ENCODE results near the gene LSM2.
"Not testable (repeated sequence)": the region's sequence is repeated elsewhere in the genome, so short reads cannot be mapped to it uniquely, and the experiment has no call there.

The LSM2 gene

DNA sequence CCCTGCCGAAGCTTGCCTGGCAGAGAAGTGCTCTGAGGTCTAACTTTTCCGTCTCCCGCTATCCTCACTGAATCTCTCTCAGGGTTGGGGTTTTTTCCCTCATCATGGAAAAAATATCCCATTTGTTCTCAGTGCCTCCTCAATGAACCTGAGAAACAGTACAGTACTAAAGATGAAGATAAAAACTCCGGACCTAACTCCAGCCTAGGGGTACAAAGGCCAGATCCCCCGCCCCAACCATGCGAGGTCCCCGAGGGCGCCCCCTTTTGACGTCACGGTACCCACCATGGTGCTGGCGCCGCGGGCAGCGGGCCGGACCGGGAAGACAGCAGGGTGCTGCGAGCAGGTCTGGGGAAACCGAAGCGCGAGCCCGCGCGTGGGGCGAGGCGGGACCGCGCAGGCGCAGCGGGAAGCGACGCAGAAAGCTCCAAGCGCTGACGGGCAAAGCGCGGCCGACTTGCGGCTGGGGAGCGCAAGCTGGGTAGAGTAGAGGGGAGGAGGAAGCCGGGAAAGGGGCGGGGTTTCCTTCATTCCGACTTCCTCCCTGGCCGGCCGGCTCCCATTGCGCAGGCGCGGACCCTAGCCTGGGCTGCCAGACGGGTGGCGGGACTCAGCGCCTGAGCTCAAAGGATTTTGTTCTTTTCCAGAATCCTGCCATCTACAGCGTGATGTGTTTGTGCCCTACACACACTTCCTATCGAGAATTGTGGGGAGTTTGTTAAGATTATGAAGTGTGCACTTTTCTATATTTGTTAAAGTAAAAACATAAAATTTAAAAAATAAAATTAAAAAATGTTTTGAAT, at the start of gene LSM2:
Gene LSM2 (minus strand): TSS at position 497 of the 803 bp plus-strand sequence. CDS start 209 bp downstream, at position 288.
- DNase-seq = peak; percentile 78 to 92

DNA sequence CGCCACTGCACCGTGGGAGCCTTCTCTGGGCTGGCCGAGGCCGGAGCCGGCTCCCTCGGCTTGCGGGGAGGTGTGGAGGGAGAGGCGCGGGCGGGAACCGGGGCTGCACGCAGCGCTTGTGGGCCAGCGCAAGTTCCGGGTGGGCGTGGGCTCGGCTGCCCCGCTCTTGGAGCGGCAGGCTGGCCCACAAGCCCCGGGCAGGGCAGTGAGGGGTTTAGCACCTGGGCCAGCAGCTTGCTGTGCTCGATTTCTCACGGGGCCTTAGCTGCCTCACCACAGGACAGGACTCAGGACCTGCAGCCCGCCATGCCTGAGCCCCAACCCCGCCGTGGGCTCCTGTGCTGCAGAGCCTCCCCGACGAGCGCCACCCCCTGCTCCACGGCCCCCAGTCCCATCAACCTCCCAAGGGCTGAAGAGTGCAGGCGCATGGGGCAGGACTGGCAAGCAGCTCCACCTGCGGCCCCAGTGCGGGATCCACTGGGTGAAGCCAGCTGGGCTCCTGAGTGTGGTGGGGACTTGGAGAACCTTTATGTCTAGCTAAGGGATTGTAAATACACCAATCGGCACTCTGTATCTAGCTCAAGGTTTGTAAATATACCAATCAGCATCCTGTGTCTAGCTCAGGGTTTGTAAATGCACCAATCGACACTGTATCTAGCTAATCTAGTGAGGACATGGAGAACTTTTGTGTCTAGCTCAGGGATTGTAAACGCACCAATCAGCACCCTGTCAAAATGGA, 45.4 kb upstream of the LSM2 start:
- DNase-seq = not testable (repeated sequence)

DNA sequence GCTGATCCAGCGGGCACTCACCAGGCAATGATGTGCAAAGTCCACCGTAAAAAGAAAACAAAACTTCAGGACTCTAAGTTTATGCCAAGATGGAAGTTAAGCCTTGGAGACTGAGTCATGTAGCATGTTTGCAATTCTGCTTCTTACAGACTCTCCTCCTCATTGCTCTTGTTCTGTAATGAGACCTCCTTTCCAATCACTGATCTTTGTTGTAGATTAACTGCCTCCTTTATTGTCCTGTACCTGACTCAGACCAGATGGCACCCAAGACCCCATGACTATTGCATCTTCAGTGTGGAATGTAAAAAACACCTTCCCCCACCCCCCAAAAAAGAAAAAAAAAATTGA, 44.7 kb upstream of the LSM2 start:
- no peak for DNase-seq

- DNase-seq = no peak
These were observed 44.2 kb upstream of the LSM2 start for GRCh38 chr6:31850765-31851484.

DNA sequence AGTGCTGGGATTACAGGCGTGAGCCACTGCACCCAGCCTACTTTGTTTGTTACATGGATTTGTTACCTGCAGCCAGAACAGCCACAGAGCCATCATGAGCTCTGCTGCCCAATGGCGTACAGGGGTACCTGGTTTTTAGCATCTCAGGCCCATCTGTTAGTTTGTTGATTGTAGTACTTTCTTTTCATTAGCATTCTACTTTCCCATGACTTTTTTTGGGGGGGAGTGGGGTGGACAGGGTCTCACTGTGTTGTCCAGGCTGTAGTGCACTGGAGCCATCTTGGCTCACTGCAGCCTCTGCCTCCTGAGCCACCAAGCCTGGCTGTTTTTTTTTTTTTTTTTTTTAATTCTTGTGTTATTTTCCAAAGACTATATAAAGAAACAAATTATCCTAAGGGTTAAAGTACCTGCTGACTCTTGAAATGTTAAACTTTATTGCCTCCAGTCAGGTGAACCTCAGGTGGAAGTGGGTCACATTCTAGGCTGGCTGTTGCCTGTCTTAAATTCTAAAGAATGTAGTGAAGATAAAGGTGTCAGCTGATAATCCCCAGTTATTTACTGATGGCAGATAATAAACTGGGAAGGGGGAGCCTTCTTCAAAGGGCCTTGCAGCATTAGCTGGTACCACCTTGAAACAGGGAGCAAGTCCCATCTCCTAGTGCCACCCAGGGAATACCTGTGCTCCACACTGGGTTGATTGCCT, 40.7 kb upstream of the LSM2 start:
- no peak for DNase-seq

GRCh38 chr6:31844507-31844906, 37.7 kb upstream of the LSM2 start:
- no peak for DNase-seq

DNA sequence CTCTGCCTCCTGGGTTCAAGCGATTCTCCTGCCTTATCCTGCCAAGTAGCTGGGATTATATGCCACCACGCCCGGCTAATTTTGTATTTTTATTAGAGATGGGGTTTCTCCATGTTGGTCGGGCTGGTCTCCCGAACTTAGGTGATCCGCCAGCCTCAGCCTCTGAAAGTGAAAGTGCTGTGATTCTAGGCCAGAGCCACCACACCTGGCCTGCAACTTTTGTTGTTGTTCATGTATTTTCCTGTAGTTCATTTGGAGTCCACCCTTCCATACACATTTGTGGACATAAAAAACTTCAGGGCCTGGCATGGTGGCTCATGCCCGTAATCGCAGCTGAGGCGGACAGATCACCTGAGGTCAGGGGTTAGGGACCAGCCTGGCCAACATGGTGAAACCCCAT, 35.3 kb upstream of the LSM2 start:
- DNase-seq = no peak

DNA sequence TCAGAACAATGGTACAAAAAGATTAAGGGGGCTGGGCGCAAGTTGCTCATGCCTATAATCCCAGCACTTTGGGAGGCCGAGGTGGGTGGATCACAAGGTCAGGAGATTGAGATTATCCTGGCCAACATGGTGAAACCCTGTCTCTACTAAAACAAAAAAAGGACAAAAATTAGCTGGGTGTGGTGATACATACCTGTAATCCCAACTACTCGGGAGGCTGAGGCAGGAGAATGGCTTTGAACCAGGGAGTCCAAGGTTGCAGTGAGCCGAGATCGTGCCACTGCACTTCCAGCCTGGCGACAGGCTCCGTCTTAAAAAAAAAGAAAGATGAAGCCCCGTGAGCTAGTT, 33.0 kb upstream of the LSM2 start:
- not testable (repeated sequence) for DNase-seq

DNA sequence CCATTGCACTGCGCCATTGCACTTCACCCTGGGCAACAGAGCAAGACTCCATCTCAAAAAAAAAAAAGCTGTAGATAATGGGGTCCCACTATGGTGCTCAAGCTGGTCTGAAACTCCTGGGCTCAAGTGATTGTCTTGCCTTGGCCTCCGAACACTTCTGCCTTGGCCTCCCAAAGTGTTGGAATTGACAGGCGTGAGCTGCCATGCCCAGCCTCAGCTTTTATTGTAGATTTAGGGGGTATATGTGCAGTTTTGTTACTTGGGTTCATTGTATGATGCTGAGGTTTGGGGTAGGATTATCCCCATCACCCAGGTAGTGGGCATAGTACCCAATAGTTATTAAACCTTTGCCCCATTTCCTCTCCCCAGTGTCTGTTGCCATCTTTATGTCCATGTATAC, 32.2 kb upstream of the LSM2 start:
- no peak for DNase-seq

DNA sequence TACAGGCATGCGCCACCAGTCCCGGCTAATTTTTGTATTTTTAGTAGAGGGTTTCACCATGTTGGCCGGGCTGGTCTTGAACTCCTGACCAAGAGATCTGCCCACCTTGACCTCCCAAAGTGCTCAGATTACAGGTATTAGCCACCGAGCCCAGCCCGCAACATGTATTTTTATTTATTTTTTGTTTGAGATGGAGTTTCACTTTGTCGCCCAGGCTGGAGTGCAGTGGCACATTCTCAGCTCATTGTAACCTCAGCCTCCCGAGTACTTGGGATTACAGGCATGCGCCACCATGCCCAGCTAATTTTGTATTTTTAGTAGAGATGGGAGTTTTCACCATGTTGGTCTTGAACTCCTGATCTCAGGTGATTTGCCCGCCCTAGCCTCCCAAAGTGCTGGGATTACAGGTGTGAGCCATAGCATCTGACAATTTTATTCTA, 31.4 kb upstream of the LSM2 start:
- DNase-seq = not testable (repeated sequence)

- no peak for DNase-seq
These were observed 30.8 kb upstream of the LSM2 start for GRCh38 chr6:31837369-31838113.

GRCh38 chr6:31836474-31837368, 30.0 kb upstream of the LSM2 start:
- DNase-seq = no peak

- no peak for DNase-seq
These were observed 29.3 kb upstream of the LSM2 start for GRCh38 chr6:31836047-31836473.

DNA sequence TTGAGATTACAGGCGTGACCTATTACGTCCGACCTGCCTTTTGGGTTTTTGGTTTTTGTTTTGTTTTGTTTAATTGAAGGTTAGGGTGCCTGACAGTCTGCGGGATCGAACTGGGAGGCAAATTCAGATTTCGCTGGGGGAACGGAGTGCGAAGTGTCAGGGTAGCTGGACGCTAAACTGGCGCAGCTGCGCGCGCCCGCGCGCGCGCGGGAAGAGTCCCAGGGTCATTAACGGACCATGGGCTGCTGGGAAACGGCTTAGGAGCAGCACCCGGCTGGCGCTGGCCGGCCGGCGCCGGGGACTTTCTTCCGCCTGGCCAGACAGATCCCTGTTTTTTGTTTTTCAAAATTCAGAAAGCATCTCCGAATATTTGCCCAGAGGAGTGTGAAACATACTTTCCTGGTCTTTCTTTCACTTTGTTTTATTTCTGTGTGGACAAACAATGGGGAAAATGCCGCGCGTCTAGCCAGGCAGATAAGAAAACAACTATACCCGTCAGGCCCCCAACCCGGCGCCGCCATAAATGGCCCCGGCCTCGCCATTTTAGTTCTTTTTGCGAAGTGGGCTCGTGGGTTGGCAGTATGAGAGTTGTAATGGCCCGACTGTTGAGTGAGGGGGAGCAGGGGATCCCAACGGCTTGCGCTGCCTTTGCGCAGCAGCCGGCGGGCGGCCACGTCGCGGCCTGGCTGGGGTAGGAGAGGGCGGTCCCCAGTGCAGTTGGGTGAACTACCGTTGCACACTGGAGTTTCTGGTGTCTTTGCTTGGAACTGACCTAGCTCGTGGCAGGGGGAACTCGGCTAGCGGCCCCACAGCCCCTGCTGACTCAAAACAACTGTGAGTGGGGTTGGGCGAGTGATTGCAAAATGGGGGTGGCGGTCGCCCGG, 27.8 kb upstream of the LSM2 start:
- DNase-seq = peak; percentile 80 to 84

- no peak for DNase-seq
These were observed 24.8 kb upstream of the LSM2 start for GRCh38 chr6:31831350-31832215.

- DNase-seq = no peak
These were observed 24.1 kb upstream of the LSM2 start for GRCh38 chr6:31830886-31831335.

DNA sequence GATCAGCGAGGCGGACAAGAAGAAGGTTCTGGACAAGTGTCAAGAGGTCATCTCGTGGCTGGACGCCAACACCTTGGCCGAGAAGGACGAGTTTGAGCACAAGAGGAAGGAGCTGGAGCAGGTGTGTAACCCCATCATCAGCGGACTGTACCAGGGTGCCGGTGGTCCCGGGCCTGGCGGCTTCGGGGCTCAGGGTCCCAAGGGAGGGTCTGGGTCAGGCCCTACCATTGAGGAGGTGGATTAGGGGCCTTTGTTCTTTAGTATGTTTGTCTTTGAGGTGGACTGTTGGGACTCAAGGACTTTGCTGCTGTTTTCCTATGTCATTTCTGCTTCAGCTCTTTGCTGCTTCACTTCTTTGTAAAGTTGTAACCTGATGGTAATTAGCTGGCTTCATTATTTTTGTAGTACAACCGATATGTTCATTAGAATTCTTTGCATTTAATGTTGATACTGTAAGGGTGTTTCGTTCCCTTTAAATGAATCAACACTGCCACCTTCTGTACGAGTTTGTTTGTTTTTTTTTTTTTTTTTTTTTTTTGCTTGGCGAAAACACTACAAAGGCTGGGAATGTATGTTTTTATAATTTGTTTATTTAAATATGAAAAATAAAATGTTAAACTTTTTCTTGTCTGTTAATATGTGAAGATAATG, 23.0 kb upstream of the LSM2 start:
- peak in 1 of 2 donors; percentile 54 for DNase-seq

GRCh38 chr6:31827286-31828079, 20.7 kb upstream of the LSM2 start, which contains the start of gene HSPA1B:
Gene HSPA1B (plus strand): TSS chr6:31827738. CDS start chr6:31827951, 213 bp downstream.
- peak; percentile 99 to 100 for DNase-seq
